HG03039 (cell line): ENCODE data around the gene EXOC1L.

Experiments used
- ATAC-seq: cut with Tn5 transposase; IDR thresholded peaks from one replicate; pipeline ENCODE4 v1.9.1; 2021; ENCODE audit warnings: mild to moderate bottlenecking, moderate library complexity; ENCODE audit not compliant: unreplicated experiment

EXOC1L gene

GRCh38 chr4:55819634-55820033, at the start of gene EXOC1L:
TSS of gene EXOC1L (plus strand) at chr4:55819790. CDS start at chr4:55820027, 237 bp downstream.
- no peak for ATAC-seq

- no peak for ATAC-seq
Measured at GRCh38 chr4:55770662-55771061, 48.9 kb upstream of the EXOC1L start.

GRCh38 chr4:55781341-55781740, 38.2 kb upstream of the EXOC1L start:
- no peak for ATAC-seq

- ATAC-seq, result no peak
Measured at GRCh38 chr4:55781812-55782211, 37.8 kb upstream of the EXOC1L start.

GRCh38 chr4:55783584-55783983, 36.0 kb upstream of the EXOC1L start:
- ATAC-seq, result no peak

GRCh38 chr4:55784747-55785146, 34.8 kb upstream of the EXOC1L start:
- ATAC-seq, result no peak

- ATAC-seq, result no peak
Measured at GRCh38 chr4:55791666-55792065, 27.9 kb upstream of the EXOC1L start.

GRCh38 chr4:55793479-55793878, 26.1 kb upstream of the EXOC1L start:
- no peak for ATAC-seq

- no peak for ATAC-seq
Measured at GRCh38 chr4:55794053-55794452, 25.5 kb upstream of the EXOC1L start.

GRCh38 chr4:55795341-55795740, 24.2 kb upstream of the EXOC1L start:
- no peak for ATAC-seq

GRCh38 chr4:55801498-55801897, 18.1 kb upstream of the EXOC1L start:
- ATAC-seq, result no peak

- ATAC-seq, result no peak
Measured at GRCh38 chr4:55807556-55807955, 12.0 kb upstream of the EXOC1L start.

GRCh38 chr4:55808186-55808585, 11.4 kb upstream of the EXOC1L start:
- no peak for ATAC-seq

- ATAC-seq, result no peak
Measured at GRCh38 chr4:55808632-55809031, 11.0 kb upstream of the EXOC1L start.

GRCh38 chr4:55817691-55818090, 1.9 kb upstream of the EXOC1L start:
- ATAC-seq, result no peak

- ATAC-seq, result no peak
Measured at GRCh38 chr4:55820279-55820678, 689 bp downstream of the EXOC1L start.

- no peak for ATAC-seq
Measured at GRCh38 chr4:55822329-55822728, 2.7 kb downstream of the EXOC1L start.

- ATAC-seq, result no peak
Measured at GRCh38 chr4:55824865-55825264, 5.3 kb downstream of the EXOC1L start.

GRCh38 chr4:55826986-55827385, 7.4 kb downstream of the EXOC1L start:
- ATAC-seq, result no peak

- no peak for ATAC-seq
Measured at GRCh38 chr4:55827582-55827981, 8.0 kb downstream of the EXOC1L start.

GRCh38 chr4:55830048-55830447, 10.5 kb downstream of the EXOC1L start:
- ATAC-seq, result no peak

- no peak for ATAC-seq
Measured at GRCh38 chr4:55830716-55831115, 11.1 kb downstream of the EXOC1L start.

- ATAC-seq, result no peak
Measured at GRCh38 chr4:55834086-55834795, 14.7 kb downstream of the EXOC1L start.
